H1 (cell line): ENCODE measurements around the gene PSPN.

Source experiments
- CEBPB ChIP-seq: IDR thresholded peaks from 2 replicates; pipeline ENCODE4 v1.6.1; 2012; ENCODE audit warnings: low read depth, low read length
- POLR2A ChIP-seq, 2 experiments: IDR thresholded peaks; 1 replicate in 1 of 2; 2 replicates in 1 of 2; pipeline ENCODE4 v1.6.1; 2011; ENCODE audit warnings: low read depth in 2 of 2, low read length in 2 of 2, mild to moderate bottlenecking in 2 of 2; ENCODE audit errors: control extremely low read depth in 1 of 2
- TF ChIP-seq, protein P1 (sequence below), 3 experiments: IDR thresholded peaks; 1 replicate in 2 of 3; 2 replicates in 1 of 3; pipeline versions ENCODE4 v1.5.1 to v1.6.1; 2011; ENCODE audit warnings: low read length in 3 of 3, mild to moderate bottlenecking in 3 of 3, inconsistent platforms in 2 of 3, low read depth in 1 of 3, moderate library complexity in 1 of 3; ENCODE audit not compliant: insufficient read depth in 1 of 3; ENCODE audit errors: control extremely low read depth in 1 of 3

DNA sequence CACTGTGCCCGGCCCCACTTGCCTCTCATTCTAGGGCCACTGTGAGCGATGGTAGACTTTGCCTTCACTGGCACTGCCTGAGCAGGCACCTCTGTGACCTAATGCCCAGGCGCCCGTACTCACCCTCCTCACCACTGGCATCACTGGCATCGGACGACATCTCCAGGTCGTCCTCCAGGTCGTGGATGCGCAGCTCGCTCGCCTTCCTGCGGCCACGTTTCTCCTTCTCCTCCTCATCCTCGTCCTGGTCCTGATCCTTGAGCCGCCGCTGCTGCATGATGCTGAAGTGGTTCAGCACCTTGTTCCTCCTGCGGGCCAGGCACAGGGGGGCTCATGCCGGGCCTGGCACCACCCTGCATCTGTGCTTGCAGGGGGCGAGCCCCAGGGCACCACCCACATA lies 7.5 kb upstream of the PSPN start:
- TF ChIP-seq POLR2A (IDR thresholded peaks at IDR 0.05; ENCODE audit: control extremely low read depth in 1 of 2, low read depth in 2 of 2, low read length in 2 of 2) (no peak), CEBPB (no peak)
- TF ChIP-seq, protein P1, sequence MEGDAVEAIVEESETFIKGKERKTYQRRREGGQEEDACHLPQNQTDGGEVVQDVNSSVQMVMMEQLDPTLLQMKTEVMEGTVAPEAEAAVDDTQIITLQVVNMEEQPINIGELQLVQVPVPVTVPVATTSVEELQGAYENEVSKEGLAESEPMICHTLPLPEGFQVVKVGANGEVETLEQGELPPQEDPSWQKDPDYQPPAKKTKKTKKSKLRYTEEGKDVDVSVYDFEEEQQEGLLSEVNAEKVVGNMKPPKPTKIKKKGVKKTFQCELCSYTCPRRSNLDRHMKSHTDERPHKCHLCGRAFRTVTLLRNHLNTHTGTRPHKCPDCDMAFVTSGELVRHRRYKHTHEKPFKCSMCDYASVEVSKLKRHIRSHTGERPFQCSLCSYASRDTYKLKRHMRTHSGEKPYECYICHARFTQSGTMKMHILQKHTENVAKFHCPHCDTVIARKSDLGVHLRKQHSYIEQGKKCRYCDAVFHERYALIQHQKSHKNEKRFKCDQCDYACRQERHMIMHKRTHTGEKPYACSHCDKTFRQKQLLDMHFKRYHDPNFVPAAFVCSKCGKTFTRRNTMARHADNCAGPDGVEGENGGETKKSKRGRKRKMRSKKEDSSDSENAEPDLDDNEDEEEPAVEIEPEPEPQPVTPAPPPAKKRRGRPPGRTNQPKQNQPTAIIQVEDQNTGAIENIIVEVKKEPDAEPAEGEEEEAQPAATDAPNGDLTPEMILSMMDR (IDR thresholded peaks at IDR 0.05; ENCODE audit: control extremely low read depth in 1 of 3, insufficient read depth in 1 of 3, low read depth in 1 of 3, low read length in 3 of 3): no peak
